NCI-H526 treated with DMSO at 0.1 percent for 48 hours (cell line): ENCODE data around the gene KCTD1.
A peak's percentile ranks its signal among the peaks of the same experiment; 100 is the strongest.

ENCODE experiments used
- DNase-seq: peaks from one replicate; lab custom pipeline; 2025; lab: John Stamatoyannopoulos, UW

The KCTD1 gene

GRCh38 chr18:26548415-26549262 is at the start of gene KCTD1:
KCTD1 (minus strand) TSS chr18:26548553; CDS start chr18:26548536, 17 bp downstream.
- peak; percentile 79 for DNase-seq

DNA sequence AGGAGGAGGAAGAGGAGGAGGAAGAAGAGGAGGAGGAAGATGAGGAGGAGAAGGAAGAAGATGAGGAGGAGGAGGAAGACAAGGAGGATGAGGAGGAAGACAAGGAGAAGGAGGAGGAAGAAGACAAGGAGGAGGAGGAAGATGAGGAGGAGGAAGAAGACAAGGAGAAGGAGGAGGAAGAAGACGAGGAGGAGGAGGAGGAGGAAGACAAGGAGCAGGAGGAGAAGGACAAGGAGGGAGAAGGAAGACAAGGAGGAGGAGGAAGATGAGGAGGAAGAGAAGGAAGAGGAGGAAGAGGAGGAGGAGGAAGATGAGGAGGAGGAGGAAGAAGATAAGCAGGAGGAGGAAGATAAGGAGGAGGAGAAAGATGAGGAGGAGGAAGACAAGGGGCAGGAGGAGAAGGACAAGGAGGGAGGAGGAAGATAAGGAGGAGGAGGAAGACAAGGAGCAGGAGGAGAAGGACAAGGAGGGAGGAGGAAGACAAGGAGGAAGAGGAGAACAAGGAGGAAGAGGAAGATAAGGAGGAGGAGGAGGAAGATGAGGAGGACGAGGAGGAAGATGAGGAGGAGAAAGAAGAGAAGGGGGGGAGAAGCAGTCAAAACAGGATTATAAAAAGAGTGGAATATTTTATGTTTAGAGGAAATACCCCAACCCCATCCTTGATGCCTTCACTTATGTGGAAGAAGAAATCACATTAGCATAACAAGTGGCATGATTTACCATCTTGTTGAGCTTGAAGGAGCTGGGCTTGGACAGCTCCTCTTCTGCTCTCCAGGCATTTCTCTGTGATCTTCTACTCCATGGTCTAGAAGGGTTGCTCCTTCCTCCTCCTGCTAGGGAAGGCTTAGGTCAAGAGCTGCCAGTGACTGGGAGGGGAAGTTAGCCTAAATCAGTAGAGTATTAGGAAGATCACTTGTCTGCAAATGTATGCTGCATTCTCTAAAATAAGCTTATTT is 45.3 kb upstream of the KCTD1 start:
- no peak for DNase-seq

- DNase-seq: no peak
These were observed 36.4 kb upstream of the KCTD1 start for GRCh38 chr18:26584745-26585144.

DNA sequence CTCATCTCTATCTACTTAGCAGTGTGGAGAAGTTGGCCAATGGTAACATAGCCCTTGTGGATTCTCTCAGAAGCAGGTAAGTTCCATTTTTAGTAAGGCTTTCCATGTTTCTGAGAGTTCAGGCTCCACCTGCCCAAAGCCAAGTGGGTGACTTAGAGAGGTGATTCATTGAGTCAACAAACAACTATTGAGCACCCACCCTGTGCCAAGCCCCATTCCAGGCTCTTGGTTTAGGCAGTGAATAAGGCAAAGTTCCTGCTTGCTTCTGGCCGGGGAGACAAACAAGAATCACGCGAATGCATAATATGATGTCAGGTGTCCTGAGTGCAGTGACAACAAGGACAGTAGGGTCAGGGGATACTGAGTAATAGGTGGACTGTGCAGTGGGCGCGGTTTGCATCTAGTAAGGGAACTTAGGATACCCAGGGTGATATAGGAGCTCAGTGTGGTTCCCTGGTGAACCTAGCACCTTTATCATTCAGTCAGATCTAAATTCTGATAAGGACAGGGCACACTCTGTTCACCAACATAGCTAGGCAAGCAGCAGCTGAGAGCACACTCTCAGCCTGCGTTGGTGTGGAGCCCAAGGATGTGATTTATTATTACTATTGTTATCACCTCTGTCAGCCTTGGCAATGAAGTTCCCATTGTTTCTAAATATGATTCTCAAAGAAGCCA is 31.7 kb upstream of the KCTD1 start:
- DNase-seq: no peak

GRCh38 chr18:26575865-26576217 is 27.5 kb upstream of the KCTD1 start:
- no peak for DNase-seq

- no peak for DNase-seq
These were observed 26.9 kb upstream of the KCTD1 start for GRCh38 chr18:26574958-26575864.

DNA sequence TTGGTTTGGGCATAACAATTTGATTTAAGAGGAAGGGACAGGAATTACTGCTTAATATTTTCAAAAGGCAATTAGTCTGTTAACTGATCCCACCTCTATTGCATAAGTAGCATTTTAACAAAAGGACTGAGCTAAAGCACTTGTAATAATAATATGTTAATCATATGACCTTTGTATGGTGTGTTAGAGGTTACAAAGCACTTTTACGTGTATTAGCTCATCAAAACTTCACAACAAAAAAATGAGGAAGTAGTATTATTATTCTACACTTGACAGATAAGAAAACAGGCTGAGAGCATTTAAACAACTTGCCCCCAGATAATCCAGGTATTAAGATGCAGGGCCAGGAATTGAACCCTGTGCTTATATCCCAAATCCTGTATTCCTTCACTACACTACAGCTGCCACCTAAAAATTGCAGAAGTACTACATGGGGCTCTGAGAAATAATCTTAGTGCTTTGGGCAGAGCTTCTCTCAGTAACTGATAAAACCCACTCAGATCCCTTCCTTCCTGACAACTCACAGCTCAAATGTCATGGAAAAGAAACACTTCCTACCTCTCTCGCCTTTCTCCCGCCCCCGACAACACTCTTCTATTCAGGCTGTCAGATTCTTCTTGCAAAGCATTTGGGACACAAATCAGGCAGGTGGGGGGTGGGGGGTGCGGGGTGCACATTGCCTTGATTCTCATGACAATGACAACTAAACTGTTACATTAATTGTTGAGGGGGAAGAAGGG is 20.7 kb upstream of the KCTD1 start:
- no peak for DNase-seq

- DNase-seq: no peak
These were observed 20.2 kb upstream of the KCTD1 start for GRCh38 chr18:26568513-26568912.

DNA sequence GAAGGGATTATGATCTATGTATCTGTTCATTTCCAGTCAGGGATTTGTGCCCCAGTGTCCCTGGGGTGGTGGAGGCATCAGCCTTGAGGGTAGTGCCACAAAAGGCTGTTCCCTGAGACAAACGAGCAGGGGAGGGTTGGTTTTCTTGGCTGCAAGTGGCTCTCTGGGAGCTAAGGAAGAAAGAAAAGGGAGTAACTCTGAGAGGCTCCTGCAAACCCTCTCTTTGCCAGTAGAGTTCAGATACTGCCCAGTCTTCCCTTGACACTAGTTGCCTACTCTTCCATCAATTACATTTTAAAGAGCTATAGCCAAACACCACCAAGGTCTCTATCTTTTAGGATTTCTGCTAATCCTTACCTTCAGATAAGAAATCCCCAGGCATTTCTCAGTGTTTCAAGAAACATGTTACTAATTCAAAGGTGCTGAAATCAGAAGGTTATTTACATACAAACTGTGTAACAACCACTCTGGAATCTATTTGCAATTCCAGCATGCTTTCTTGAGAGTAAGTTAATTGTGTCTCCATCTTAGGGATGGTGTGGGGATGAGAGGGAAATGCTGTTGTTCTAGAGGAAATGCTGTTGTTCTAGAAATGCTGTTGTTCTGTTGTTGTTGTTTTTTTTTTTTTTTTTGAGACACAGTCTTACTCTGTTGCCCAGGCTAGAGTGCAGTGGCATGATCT is 18.7 kb upstream of the KCTD1 start:
- DNase-seq: no peak

DNA sequence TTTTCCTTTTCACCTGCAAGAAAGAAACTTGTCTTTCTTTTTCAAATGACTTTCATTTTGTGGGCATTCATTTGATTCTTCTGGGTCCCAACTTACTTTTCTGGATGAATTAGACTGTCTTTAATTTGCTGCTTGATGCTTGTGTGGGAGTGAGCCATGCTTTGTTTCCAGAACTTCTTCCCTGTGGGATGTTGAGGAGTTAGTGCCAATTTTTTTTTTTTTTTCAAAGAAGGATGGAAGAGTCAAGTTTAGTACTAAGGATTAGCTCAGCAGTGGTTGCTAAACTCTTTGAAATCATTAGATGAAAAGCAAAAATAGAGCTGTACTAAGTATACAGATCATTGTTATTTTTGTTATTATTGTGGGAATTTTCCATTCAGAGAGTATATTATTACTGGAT is 17.2 kb upstream of the KCTD1 start:
- no peak for DNase-seq

- DNase-seq: no peak
These were observed 14.7 kb upstream of the KCTD1 start for GRCh38 chr18:26563024-26563423.

DNA sequence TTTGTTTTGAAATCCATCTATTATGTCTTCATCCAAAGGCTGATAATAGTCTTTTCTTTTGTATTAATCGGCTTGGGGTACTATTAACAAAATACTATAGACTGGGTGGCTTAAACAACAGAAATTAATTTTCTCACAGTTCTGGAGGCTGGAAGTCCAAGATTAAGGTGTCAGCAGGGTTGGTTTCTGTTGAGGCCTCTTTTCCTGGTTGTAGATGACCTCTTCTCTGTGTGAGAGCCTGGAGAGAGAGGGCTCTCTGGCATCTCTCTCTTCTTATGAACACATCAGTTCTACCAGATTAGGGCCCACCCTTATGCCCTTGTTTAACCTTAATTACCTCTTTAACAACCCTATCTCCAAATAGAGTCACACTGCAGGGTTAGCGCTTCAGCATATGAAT is 14.2 kb upstream of the KCTD1 start:
- DNase-seq: no peak

- no peak for DNase-seq
These were observed 13.4 kb upstream of the KCTD1 start for GRCh38 chr18:26561769-26562168.

DNA sequence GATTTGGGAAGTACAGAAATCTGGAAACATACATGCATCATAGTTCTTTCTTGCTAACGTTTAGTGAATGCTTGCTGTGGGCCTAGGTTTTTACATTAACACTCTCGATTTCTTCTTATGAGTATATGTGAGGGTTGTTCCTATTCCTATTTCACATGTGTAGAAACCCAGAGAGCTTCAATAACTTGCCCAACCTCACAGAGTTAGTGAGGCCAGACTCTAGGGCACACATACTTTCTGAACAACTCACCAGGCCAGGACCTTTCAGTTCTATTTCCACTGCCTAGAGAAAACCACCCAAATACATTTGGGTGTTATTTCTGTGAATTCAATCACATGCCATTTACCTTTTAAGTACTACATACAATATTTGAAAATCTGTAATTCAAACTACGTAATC is 8.2 kb upstream of the KCTD1 start:
- DNase-seq: no peak

DNA sequence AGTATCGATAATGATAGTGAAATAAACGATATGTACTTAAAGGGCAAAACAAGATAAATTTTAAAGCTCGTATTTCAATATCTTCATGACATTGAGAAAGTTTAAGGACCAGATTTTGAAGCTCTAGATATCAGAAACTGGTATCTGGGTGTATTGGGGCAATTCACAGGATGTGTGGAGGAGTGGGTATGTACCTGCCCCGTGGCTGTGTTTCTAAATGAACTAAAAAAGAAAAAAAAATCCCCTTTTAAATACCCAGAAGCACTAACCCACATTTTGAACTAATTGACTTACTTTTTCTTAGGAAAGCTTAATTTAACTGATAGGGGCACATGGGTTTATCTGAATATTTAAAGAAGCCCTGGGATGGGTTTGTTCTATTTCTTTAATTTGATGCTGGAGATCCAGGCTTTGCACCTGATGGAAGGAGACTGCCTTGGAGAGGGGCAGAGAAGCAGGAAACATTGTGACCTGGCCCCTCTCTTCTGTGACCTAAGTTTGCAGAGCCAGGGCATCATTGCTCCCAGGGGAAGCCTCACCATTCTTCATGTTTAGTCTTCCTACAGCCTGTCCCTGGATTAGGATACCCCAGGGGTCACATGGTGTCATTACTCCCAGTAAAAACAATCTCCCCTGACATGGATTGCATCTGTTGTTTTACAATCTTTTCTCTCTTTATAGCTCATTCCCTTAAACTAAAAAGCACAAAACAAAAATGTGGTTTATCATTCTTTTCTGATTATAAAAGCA is 7.6 kb upstream of the KCTD1 start:
- no peak for DNase-seq

DNA sequence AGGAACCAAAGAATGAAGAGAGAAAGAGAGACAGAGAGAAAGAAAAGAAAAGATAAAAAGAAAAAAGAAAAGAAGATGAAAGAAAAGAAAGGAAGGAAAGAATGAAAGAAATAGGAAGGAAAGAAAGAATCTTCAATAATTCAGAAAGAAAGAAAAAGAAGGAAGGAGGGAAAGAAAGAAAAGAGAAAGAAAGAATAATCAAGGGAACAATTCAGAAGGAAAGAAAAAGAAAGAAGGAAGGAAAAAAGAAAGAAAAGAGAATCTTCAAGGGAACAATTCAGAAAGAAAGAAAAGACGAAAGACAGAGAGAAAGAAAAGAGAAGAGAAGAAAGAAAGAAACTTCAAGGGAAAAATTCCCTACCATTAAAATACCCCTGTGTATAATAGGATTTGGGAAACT is 5.6 kb upstream of the KCTD1 start:
- DNase-seq: no peak

DNA sequence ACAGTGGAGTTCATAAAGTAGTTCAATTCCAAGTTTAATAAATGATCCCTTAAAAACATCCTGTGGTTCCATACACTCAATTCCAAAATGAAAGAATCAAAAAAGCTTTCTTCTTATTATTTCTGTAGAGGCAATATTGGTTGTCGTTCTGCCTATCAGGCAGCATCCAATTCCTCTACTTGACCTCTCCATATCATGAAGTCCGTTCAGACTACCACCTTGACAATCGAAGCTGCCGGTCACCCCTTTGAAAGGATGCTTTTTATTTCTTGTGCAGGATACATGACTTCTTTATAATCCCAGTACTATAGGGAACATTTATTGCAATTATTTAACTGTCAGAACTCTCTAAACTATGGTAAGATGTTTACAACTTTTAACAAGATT is 3.3 kb upstream of the KCTD1 start:
- DNase-seq: no peak

GRCh38 chr18:26550998-26551694 is 2.8 kb upstream of the KCTD1 start:
- peak; percentile 26 for DNase-seq
